IMR-90 (cell line): ENCODE results near the gene NCS1. TPM values are rescaled to one million over a fixed set of nuclear protein-coding genes. Genes with fewer than 3 reads are reported as not detected.

ENCODE experiments used
- ATAC-seq: fragments of 200-7000 bp; cut with Tn5 transposase; 2 replicates; pipeline ENCODE4 v1.9.1; 2020; ENCODE audit warnings: low read depth, mild to moderate bottlenecking, moderate library complexity
- BruUV-seq: library from RNA; stranded (reverse); fragments of 400-500 nt; replicated peaks from 2 replicates; lab custom pipeline; 2021; lab: Mats Ljungman, UMichigan
- CTCF ChIA-PET: fragments of 300-600 bp; formaldehyde crosslinking; extraction: SDS; loops from one replicate; lab custom pipeline; 2021; ENCODE audit warnings: antibody characterized with exemption; lab: Yijun Ruan, JAX
- POLR2A ChIA-PET: fragments of 300-600 bp; sonication (Branson Sonifier 250); formaldehyde crosslinking; loops from one replicate; lab custom pipeline; 2022; ENCODE audit warnings: antibody characterized with exemption; ENCODE audit not compliant: unreplicated experiment; lab: Charles Lee
- DNase-seq: peaks from one replicate; pipeline ENCODE4 v3.0.0; 2013
- H2AFZ ChIP-seq: replicated peaks from 2 replicates; pipeline ENCODE3; 2013; ENCODE audit warnings: low read length, mild to moderate bottlenecking; ENCODE audit not compliant: poor library complexity
- H2AK5ac ChIP-seq: 2 replicates; pipeline ENCODE4 v1.6.1; 2013; ENCODE audit warnings: low read depth, low read length, inconsistent platforms
- H2AK9ac ChIP-seq: replicated peaks from 2 replicates; pipeline ENCODE3; 2013; ENCODE audit warnings: mild to moderate bottlenecking, low read depth, low read length, moderate library complexity; ENCODE audit not compliant: poor library complexity
- H2BK120ac ChIP-seq: 2 replicates; pipeline ENCODE4 v1.6.1; 2013; ENCODE audit warnings: low read depth, low read length, inconsistent platforms
- H2BK15ac ChIP-seq: 3 replicates; pipeline ENCODE4 v1.6.1; 2013; ENCODE audit warnings: low read depth, low read length, inconsistent platforms
- H2BK20ac ChIP-seq: 2 replicates; pipeline ENCODE4 v1.6.1; 2013; ENCODE audit warnings: low read depth, mild to moderate bottlenecking, inconsistent platforms, low read length, moderate library complexity
- H2BK5ac ChIP-seq: 2 replicates; pipeline ENCODE4 v1.6.1; 2013; ENCODE audit warnings: mild to moderate bottlenecking, low read depth, low read length, inconsistent platforms; ENCODE audit not compliant: poor library complexity, severe bottlenecking
- H3K14ac ChIP-seq: replicated peaks from 2 replicates; pipeline ENCODE4 v1.6.1; 2013; ENCODE audit warnings: low read depth, low read length, inconsistent platforms
- H3K18ac ChIP-seq: 2 replicates; pipeline ENCODE4 v1.6.1; 2013; ENCODE audit warnings: low read depth, low read length, control low read depth
- H3K23ac ChIP-seq: 2 replicates; pipeline ENCODE4 v1.6.1; 2013; ENCODE audit warnings: low read depth, low read length, inconsistent platforms
- H3K27ac ChIP-seq: 2 replicates; pipeline ENCODE4 v1.5.1; 2013; ENCODE audit warnings: mild to moderate bottlenecking, control low read depth, low read length; ENCODE audit not compliant: insufficient read depth
- H3K27me3 ChIP-seq: 2 replicates; pipeline ENCODE4 v1.6.1; 2013; ENCODE audit warnings: low read length; ENCODE audit not compliant: control insufficient read depth, insufficient read depth
- H3K36me3 ChIP-seq: 2 replicates; pipeline ENCODE4 v1.6.1; 2013; ENCODE audit warnings: low read length, mixed read lengths; ENCODE audit not compliant: control insufficient read depth, insufficient read depth
- H3K4ac ChIP-seq: 2 replicates; pipeline ENCODE4 v1.6.1; 2013; ENCODE audit warnings: low read depth, low read length, inconsistent platforms
- H3K4me1 ChIP-seq: 2 replicates; pipeline ENCODE4 v1.6.1; 2013; ENCODE audit warnings: low read length, mixed read lengths; ENCODE audit not compliant: control insufficient read depth, insufficient read depth
- H3K4me2 ChIP-seq: 2 replicates; pipeline ENCODE4 v1.6.1; 2013; ENCODE audit warnings: low read depth, mild to moderate bottlenecking, control low read depth, low read length, moderate library complexity
- H3K4me3 ChIP-seq: 2 replicates; pipeline ENCODE4 v1.5.1; 2013; ENCODE audit warnings: low read depth, mild to moderate bottlenecking, control low read depth, low read length, moderate library complexity; ENCODE audit not compliant: insufficient read depth
- H3K56ac ChIP-seq: 2 replicates; pipeline ENCODE4 v1.6.1; 2013; ENCODE audit warnings: low read length, inconsistent platforms; ENCODE audit not compliant: insufficient read depth; ENCODE audit errors: extremely low read depth
- H3K79me1 ChIP-seq, 2 experiments: 2 replicates each; pipeline ENCODE4 v1.6.1; 2013; ENCODE audit warnings: low read length in 2 of 2, inconsistent platforms in 1 of 2, low read depth in 1 of 2
- H3K9ac ChIP-seq: 2 replicates; pipeline ENCODE4 v1.6.1; 2013; ENCODE audit warnings: low read depth, low read length, control low read depth
- H3K9me1 ChIP-seq: 2 replicates; pipeline ENCODE4 v1.6.1; 2013; ENCODE audit warnings: low read length, inconsistent platforms; ENCODE audit not compliant: insufficient read depth
- H3K9me3 ChIP-seq: 2 replicates; pipeline ENCODE4 v1.6.1; 2013; ENCODE audit warnings: low read length; ENCODE audit not compliant: control insufficient read depth, insufficient read depth
- H4K20me1 ChIP-seq: 2 replicates; pipeline ENCODE4 v1.6.1; 2013; ENCODE audit warnings: low read length, inconsistent platforms; ENCODE audit not compliant: insufficient read depth
- H4K5ac ChIP-seq: 2 replicates; pipeline ENCODE4 v1.6.1; 2013; ENCODE audit warnings: mild to moderate bottlenecking, low read depth, low read length, control low read depth
- H4K8ac ChIP-seq, 2 experiments: 2 replicates each; pipeline ENCODE4 v1.6.1; 2013; ENCODE audit warnings: low read depth in 2 of 2, low read length in 2 of 2, control low read depth in 1 of 2, inconsistent platforms in 1 of 2
- H4K91ac ChIP-seq: 2 replicates; pipeline ENCODE4 v1.6.1; 2013; ENCODE audit warnings: low read depth, low read length, inconsistent platforms; ENCODE audit not compliant: insufficient read depth
- BHLHE40 ChIP-seq: fragments of 150-350 bp; IDR thresholded peaks from 2 replicates; pipeline ENCODE4 v1.6.1; 2016; ENCODE audit warnings: mild to moderate bottlenecking, low read depth, low read length
- CEBPB ChIP-seq: IDR thresholded peaks from 2 replicates; pipeline ENCODE4 v1.6.1; 2012; ENCODE audit warnings: low read depth, low read length, improper control_type of control experiment
- MAFK ChIP-seq: IDR thresholded peaks from 2 replicates; pipeline ENCODE4 v1.6.1; 2012; ENCODE audit warnings: low read depth, low read length, improper control_type of control experiment
- MAZ ChIP-seq: IDR thresholded peaks from 2 replicates; pipeline ENCODE4 v1.6.1; 2012; ENCODE audit warnings: low read depth, mild to moderate bottlenecking, low read length, improper control_type of control experiment, moderate library complexity, borderline replicate concordance
- MXI1 ChIP-seq: IDR thresholded peaks from 2 replicates; pipeline ENCODE4 v1.6.1; 2012; ENCODE audit warnings: low read depth, mild to moderate bottlenecking, low read length, moderate library complexity, borderline replicate concordance
- NFE2L2 ChIP-seq: fragments of 150-350 bp; IDR thresholded peaks from 2 replicates; pipeline ENCODE4 v1.6.1; 2016; ENCODE audit warnings: low read depth, mild to moderate bottlenecking, low read length
- RAD21 ChIP-seq: IDR thresholded peaks from 2 replicates; pipeline ENCODE4 v1.6.1; 2012; ENCODE audit warnings: low read length, improper control_type of control experiment
- SMC3 ChIP-seq: fragments of 150-350 bp; IDR thresholded peaks from 2 replicates; pipeline ENCODE4 v1.6.1; 2016; ENCODE audit warnings: low read depth, mild to moderate bottlenecking, antibody characterized with exemption, low read length, moderate library complexity
- WGBS, 2 experiments: methylation state at CpG; one replicate each; pipeline versions ENCODE4 v1.1.5 to v1.1.7; 2013; ENCODE audit warnings: missing lambda C conversion rate in 2 of 2; ENCODE audit not compliant: insufficient read length in 1 of 2; ENCODE audit errors: extremely low coverage in 2 of 2; 5-methylcytosine and 5-hydroxymethylcytosine counted together
- dilution Hi-C: fragments of 300-500 bp; cut with HindIII; formaldehyde crosslinking; loops from one replicate; pipeline ENCODE4 v1.14.3; 2018; ENCODE audit warnings: low sequenced_read_pairs; ENCODE audit not compliant: unreplicated experiment
- in situ Hi-C: fragments of 300-500 bp; cut with MboI; formaldehyde crosslinking; loops from 3 replicates; pipeline ENCODE4 v1.14.3; 2019; ENCODE audit warnings: low sequenced_read_pairs, inconsistent platforms, mixed read lengths
- intact Hi-C: fragments of 100-400 bp; cut with micrococcal nuclease; formaldehyde crosslinking; loops from 2 replicates; pipeline ENCODE4 v1.10.0; 2022
- polyA plus RNA-seq, 3 experiments: library from polyadenylated mRNA; depleted of rRNA; stranded (reverse); fragments of >200 nt; gene quantifications; 2 replicates each; pipeline ENCODE4 v1.2.3, GENCODE V29; 2012; ENCODE audit warnings: low replicate concordance in 1 of 3
- total RNA-seq: library from RNA; depleted of rRNA; stranded (reverse); fragments of >200 nt; gene quantifications from 2 replicates; pipeline ENCODE4 v1.2.3, GENCODE V29; 2012
- TF ChIP-seq, protein P1 (sequence below): conservative IDR thresholded peaks from 2 replicates; pipeline ENCODE4 v1.5.1; 2012; ENCODE audit warnings: mild to moderate bottlenecking, low read depth, low read length, improper control_type of control experiment
- TF ChIP-seq, protein P2 (sequence below): fragments of 150-350 bp; IDR thresholded peaks from 2 replicates; pipeline ENCODE4 v1.6.1; 2017; ENCODE audit warnings: mild to moderate bottlenecking, antibody characterized with exemption, low read length, low read depth

NCS1 gene
- total and polyA plus RNA-seq, 2 of the 4 experiments (the other 2 are of a cell fraction): 41.0 to 60.5 TPM

DNA sequence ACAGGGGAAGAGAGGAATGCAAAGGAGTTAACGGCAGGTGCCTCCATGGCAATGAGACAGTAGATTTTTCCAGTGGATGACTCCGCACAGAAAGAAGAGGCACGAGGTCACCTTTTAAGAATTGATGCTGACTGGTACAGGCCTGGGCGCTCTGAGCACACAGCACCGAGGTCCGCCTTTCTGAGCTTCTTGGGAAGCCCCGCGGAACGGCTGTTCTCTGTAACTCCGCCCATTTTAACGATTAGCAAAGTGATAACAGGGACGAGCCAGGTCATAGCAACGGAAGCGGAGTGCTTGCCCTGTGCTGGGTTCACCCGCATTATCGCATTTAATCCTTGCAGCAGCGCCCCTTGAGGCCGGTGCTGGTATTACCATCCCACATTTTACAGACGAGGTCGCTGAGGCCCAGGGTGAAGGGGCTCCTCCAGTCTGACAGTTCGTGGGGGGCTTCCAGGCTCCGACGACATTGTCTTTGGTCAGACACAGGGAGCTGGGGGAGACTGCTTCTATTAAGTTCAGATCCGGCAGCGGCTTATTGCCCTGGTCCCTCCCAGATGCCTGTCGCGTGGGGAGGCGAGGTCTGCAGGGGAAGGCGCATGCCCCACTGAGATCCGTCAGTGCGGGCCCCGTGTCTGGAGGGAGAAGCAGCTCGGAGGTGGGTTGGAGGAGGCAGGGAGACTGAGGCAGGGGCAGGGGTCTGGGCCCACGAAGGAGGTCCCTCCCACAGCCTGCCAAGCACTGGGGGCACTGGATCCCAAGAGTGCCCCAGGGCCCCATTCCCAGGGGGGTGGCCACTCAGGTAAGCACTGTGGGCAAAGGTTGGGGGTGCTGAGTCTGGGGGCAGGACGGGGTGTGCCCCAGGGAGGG is 71.0 kb downstream of the NCS1 start:
- intact Hi-C loops (loop anchor here (10.0 kb wide), 1 partner anchor 442 kb away; no protein-coding TSS in a partner anchor), dilution Hi-C loops (loop anchor here (25.0 kb wide), 1 partner anchor 131 kb away; no protein-coding TSS in a partner anchor), in situ Hi-C loops (loop anchor here (25.0 kb wide), 1 partner anchor 131 kb away; no protein-coding TSS in a partner anchor)
- Histone ChIP-seq H3K27me3 (no peaks in the 10 kb centered on the region), H3K79me1 (no peaks in the 10 kb centered on the region), H3K4ac (no peak overlapping the region), H2AFZ (peak overlapping the region; percentile 85), H4K5ac (no peak overlapping the region), H3K9me1 (peaks cover 14% of the 10 kb centered on the region), H4K91ac (no peak overlapping the region), H3K23ac (no peak overlapping the region; the same call in 1 of the 2 replicates), H2AK5ac (peak overlapping the region; percentile 13; the same call in 1 of the 2 replicates), H2AK9ac (peak overlapping the region; percentile 70), H3K4me3 (no peak overlapping the region), H3K36me3 (no peaks in the 10 kb centered on the region), H3K9me3 (no peaks in the 10 kb centered on the region), H3K14ac (no peak overlapping the region; the same call in 1 of the 2 replicates), H4K8ac (peak overlapping the region in 1 of 2 experiments; percentile 69; a peak in 1 of 4 replicates), H2BK5ac (no peak overlapping the region), H3K4me2 (peak overlapping the region; percentile 26), H3K4me1 (peaks cover 3% of the 10 kb centered on the region; the same call in 1 of the 2 replicates), H3K9ac (no peak overlapping the region), H3K56ac (no peak overlapping the region), H2BK120ac (no peak overlapping the region), H2BK20ac (no peak overlapping the region), H3K18ac (no peak overlapping the region), H3K27ac (no peak overlapping the region), H4K20me1 (no peaks in the 10 kb centered on the region), H2BK15ac (no peak overlapping the region)
- ATAC-seq (peak; percentile 86), DNase-seq (peak; percentile 25)
- ChIA-PET CTCF (interaction anchor here (0.5 to 1.3 kb wide), 3 partner anchors 9 to 318 kb away, joined by 4 to 5 read pairs (median 4); no protein-coding TSS in a partner anchor), POLR2A (no interaction called here)
- 40% methylated on average over 13 of the region's 35 CpGs; no CpG with 5 or more reads in 1 of the 2 experiments for WGBS, 2 experiments
- BruUV-seq: no TSS peak
- TF ChIP-seq NFE2L2 (no peak), RAD21 (peak; percentile 68), MAZ (peak; percentile 49; the same call in 1 of the 2 replicates), BHLHE40 (no peak), CEBPB (no peak), SMC3 (peak; percentile 52), MAFK (no peak), MXI1 (no peak)
- TF ChIP-seq, protein P1, sequence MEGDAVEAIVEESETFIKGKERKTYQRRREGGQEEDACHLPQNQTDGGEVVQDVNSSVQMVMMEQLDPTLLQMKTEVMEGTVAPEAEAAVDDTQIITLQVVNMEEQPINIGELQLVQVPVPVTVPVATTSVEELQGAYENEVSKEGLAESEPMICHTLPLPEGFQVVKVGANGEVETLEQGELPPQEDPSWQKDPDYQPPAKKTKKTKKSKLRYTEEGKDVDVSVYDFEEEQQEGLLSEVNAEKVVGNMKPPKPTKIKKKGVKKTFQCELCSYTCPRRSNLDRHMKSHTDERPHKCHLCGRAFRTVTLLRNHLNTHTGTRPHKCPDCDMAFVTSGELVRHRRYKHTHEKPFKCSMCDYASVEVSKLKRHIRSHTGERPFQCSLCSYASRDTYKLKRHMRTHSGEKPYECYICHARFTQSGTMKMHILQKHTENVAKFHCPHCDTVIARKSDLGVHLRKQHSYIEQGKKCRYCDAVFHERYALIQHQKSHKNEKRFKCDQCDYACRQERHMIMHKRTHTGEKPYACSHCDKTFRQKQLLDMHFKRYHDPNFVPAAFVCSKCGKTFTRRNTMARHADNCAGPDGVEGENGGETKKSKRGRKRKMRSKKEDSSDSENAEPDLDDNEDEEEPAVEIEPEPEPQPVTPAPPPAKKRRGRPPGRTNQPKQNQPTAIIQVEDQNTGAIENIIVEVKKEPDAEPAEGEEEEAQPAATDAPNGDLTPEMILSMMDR: peak; percentile 81
- TF ChIP-seq, protein P2, sequence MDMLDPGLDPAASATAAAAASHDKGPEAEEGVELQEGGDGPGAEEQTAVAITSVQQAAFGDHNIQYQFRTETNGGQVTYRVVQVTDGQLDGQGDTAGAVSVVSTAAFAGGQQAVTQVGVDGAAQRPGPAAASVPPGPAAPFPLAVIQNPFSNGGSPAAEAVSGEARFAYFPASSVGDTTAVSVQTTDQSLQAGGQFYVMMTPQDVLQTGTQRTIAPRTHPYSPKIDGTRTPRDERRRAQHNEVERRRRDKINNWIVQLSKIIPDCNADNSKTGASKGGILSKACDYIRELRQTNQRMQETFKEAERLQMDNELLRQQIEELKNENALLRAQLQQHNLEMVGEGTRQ: no peak
